Ureter (tissue), 1 donor: ENCODE measurements around the gene DNAJB13. TPM values are rescaled to one million over a fixed set of nuclear protein-coding genes. Genes with fewer than 3 reads are reported as not detected.
"Not testable (repeated sequence)": the region's sequence is repeated elsewhere in the genome, so short reads cannot be mapped to it uniquely, and the experiment has no call there.

Experiments
- DNase-seq: peaks from one replicate; pipeline ENCODE4 v3.0.0-alpha.2; 2020; ENCODE audit warnings: low spot score
- total RNA-seq: library from RNA; stranded (reverse); gene quantifications from one replicate; pipeline ENCODE4 v1.2.4, GENCODE V29; 2023
- donor health status: DM: yes; HTN: yes; CAD: no.

DNAJB13 gene
- total RNA-seq, 1 donor from 2014 or later = 2.0 TPM

- DNase-seq = no peak
These were observed 27.2 kb downstream of the DNAJB13 start for GRCh38 chr11:73977856-73978519.

GRCh38 chr11:73978576-73979086 is 27.8 kb downstream of the DNAJB13 start:
- no peak for DNase-seq

- DNase-seq = peak; percentile 84
These were observed 29.5 kb downstream of the DNAJB13 start for GRCh38 chr11:73980001-73980961.

- no peak for DNase-seq
These were observed 30.4 kb downstream of the DNAJB13 start for GRCh38 chr11:73981051-73981805.

GRCh38 chr11:73982595-73982989 is 31.8 kb downstream of the DNAJB13 start, which contains the start of gene UCP2:
Gene UCP2 (minus strand): TSS chr11:73982843. CDS start chr11:73978378, 4,465 bp downstream.
- DNase-seq = peak; percentile 91

GRCh38 chr11:73982990-73983740 is 32.3 kb downstream of the DNAJB13 start:
- peak; percentile 94 for DNase-seq

GRCh38 chr11:73983741-73984538 is 33.1 kb downstream of the DNAJB13 start:
- DNase-seq = no peak

GRCh38 chr11:73985661-73986060 is 34.8 kb downstream of the DNAJB13 start:
- DNase-seq = not testable (repeated sequence)

- no peak for DNase-seq
These were observed 37.4 kb downstream of the DNAJB13 start for GRCh38 chr11:73988227-73988626.

GRCh38 chr11:73989156-73989555 is 38.3 kb downstream of the DNAJB13 start:
- DNase-seq = no peak

- no peak for DNase-seq
These were observed 39.9 kb downstream of the DNAJB13 start for GRCh38 chr11:73990730-73991129.

- no peak for DNase-seq
These were observed 40.7 kb downstream of the DNAJB13 start for GRCh38 chr11:73991471-73992006.

GRCh38 chr11:73995247-73995646 is 44.4 kb downstream of the DNAJB13 start:
- no peak for DNase-seq

GRCh38 chr11:73995731-73996130 is 44.9 kb downstream of the DNAJB13 start:
- DNase-seq = no peak

- DNase-seq = no peak
These were observed 45.4 kb downstream of the DNAJB13 start for GRCh38 chr11:73996161-73996747.

- no peak for DNase-seq
These were observed 46.4 kb downstream of the DNAJB13 start for GRCh38 chr11:73997120-73997770.

GRCh38 chr11:73998846-73999575 is 48.2 kb downstream of the DNAJB13 start:
- DNase-seq = no peak

- no peak for DNase-seq
These were observed 48.9 kb downstream of the DNAJB13 start for GRCh38 chr11:73999581-74000306.
